PC-3 (cell line): ENCODE measurements around the gene TRIM47. TPM values are rescaled to one million over a fixed set of nuclear protein-coding genes. Genes with fewer than 3 reads are reported as not detected.

ENCODE experiments used
- ATAC-seq: fragments of 200-7000 bp; cut with Tn5 transposase; 2 replicates; pipeline ENCODE4 v1.9.1; 2020; ENCODE audit warnings: mild to moderate bottlenecking, moderate library complexity
- BruUV-seq: library from RNA; stranded (reverse); fragments of 400-500 nt; replicated peaks from 2 replicates; lab custom pipeline; 2021; lab: Mats Ljungman, UMichigan
- CTCF ChIA-PET: fragments of 300-600 bp; sonication (Branson Sonifier 250); formaldehyde crosslinking; loops from one replicate; lab custom pipeline; 2022; ENCODE audit warnings: antibody characterized with exemption; lab: Charles Lee
- POLR2A ChIA-PET: fragments of 300-600 bp; sonication (Branson Sonifier 250); formaldehyde crosslinking; loops from one replicate; lab custom pipeline; 2022; ENCODE audit warnings: antibody characterized with exemption; ENCODE audit not compliant: unreplicated experiment; lab: Charles Lee
- DNase-seq: peaks from one replicate; pipeline ENCODE4 v3.0.0-alpha.2; 2015
- H2AFZ ChIP-seq: fragments of 300-600 bp; sonication (generic); 2 replicates; pipeline ENCODE4 v1.6.0; 2016; ENCODE audit warnings: antibody characterized with exemption, low read length
- H3F3A ChIP-seq: fragments of 300-600 bp; sonication (generic); one replicate; pipeline ENCODE4 v1.6.0; 2017; ENCODE audit warnings: antibody characterized with exemption, low read length, control low read depth, mild to moderate bottlenecking; ENCODE audit not compliant: unreplicated experiment
- H3K27ac ChIP-seq: fragments of 300-600 bp; sonication (generic); 2 replicates; pipeline ENCODE4 v1.5.1; 2016; ENCODE audit warnings: mild to moderate bottlenecking, low read length
- H3K27me3 ChIP-seq: fragments of 300-600 bp; sonication (generic); 2 replicates; pipeline ENCODE4 v1.6.1; 2016; ENCODE audit warnings: low read length, mixed read lengths
- H3K36me3 ChIP-seq: fragments of 300-600 bp; sonication (generic); 2 replicates; pipeline ENCODE4 v1.6.1; 2016; ENCODE audit warnings: low read depth, mixed run types, low read length, mixed read lengths
- H3K4me1 ChIP-seq: fragments of 300-600 bp; sonication (generic); 2 replicates; pipeline ENCODE4 v1.5.1; 2016; ENCODE audit warnings: low read length; ENCODE audit not compliant: insufficient read depth
- H3K4me2 ChIP-seq: fragments of 300-600 bp; sonication (generic); 2 replicates; pipeline ENCODE4 v1.6.0; 2016; ENCODE audit warnings: low read length
- H3K4me3 ChIP-seq: fragments of 300-600 bp; sonication (generic); 2 replicates; pipeline ENCODE4 v1.5.1; 2016; ENCODE audit warnings: mild to moderate bottlenecking, low read length, mixed read lengths
- H3K79me2 ChIP-seq: fragments of 300-600 bp; sonication (generic); 2 replicates; pipeline ENCODE4 v1.6.1; 2017; ENCODE audit warnings: low read length, mixed read lengths
- H3K9ac ChIP-seq: fragments of 300-600 bp; sonication (generic); 2 replicates; pipeline ENCODE4 v1.6.0; 2016; ENCODE audit warnings: mild to moderate bottlenecking, low read length
- H3K9me2 ChIP-seq: fragments of 300-600 bp; sonication (generic); replicated peaks from 2 replicates; pipeline ENCODE4 v1.6.1; 2016; ENCODE audit warnings: mixed run types, low read length, mixed read lengths
- H3K9me3 ChIP-seq: fragments of 300-600 bp; sonication (generic); 2 replicates; pipeline ENCODE4 v1.6.1; 2016; ENCODE audit warnings: low read length, mixed read lengths
- H4K20me1 ChIP-seq: fragments of 300-600 bp; sonication (generic); 2 replicates; pipeline ENCODE4 v1.6.1; 2016; ENCODE audit warnings: low read length, mixed read lengths
- EZH2 ChIP-seq: fragments of 300-600 bp; sonication (generic); IDR thresholded peaks from one replicate; pipeline ENCODE4 v1.6.1; 2017; ENCODE audit warnings: antibody characterized with exemption, mild to moderate bottlenecking, low read length; ENCODE audit not compliant: unreplicated experiment
- EZH2phosphoT487 ChIP-seq: fragments of 300-600 bp; sonication (generic); IDR thresholded peaks from 2 replicates; pipeline ENCODE4 v1.6.1; 2018; ENCODE audit warnings: mild to moderate bottlenecking, antibody characterized with exemption, low read length, borderline replicate concordance
- intact Hi-C: fragments of 100-400 bp; cut with micrococcal nuclease; formaldehyde crosslinking; loops from 2 replicates; pipeline ENCODE4 v1.9.0; 2023
- total RNA-seq: library from RNA; depleted of rRNA; stranded (reverse); fragments of >200 nt; gene quantifications from 2 replicates; pipeline ENCODE4 v1.2.3, GENCODE V29; 2014
- TF ChIP-seq, protein P1 (sequence below): fragments of 300-600 bp; sonication (generic); conservative IDR thresholded peaks from 2 replicates; pipeline ENCODE4 v1.5.1; 2017; ENCODE audit warnings: antibody characterized with exemption, low read depth, mild to moderate bottlenecking, low read length

The TRIM47 gene
- total RNA-seq, 1 experiment from 2014 or later: 73.7 TPM

DNA sequence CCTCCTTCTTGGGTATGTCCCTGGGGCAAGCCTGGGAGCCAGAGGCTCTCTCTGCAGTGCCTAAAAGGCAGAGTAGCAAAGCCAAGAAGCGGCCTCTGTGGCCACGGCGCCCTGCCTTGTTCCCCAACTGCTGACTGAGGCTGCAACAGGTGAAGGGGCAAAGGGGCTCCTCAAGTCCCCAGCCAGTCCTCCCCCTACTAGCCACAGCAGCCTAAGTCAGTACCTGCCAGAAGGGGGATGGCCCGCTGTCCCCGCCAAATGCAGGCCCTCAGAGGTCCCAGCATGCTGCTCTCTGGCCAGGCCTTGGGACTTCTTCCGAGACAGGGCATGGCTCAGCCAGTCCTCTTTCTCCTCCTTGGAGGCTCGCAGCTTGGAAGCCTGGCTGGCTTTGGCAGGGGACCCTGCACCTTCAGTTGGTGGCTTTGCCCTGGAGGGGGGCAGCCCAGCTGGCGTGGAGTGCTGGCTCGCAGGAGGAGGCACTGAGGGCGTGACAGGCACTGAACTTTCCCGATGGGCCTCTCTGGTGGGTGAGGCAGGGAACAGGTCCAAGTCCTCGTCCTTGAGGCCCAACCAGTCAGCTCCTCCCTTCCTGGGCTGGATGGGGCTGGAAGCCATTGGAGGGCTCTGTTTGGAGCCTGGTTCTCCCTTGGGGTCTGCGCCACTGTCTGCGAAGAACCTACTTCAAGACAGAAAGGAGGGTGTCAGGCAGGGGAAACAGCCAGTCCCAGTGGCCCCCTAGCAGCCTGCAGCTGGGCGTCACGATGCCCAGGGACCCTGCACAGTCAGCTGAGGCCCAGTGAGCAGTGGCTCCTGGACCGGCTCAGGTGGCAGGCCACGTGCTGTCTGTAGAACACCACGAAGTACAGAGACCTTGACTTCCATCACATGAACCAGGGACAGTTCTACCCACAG is 44.8 kb upstream of the TRIM47 start:
- BruUV-seq: no TSS peak
- no peaks in the 10 kb centered on the region for H3K9me3 ChIP-seq
- intact Hi-C loops: no loop called here
- no peaks in the 10 kb centered on the region for H3F3A ChIP-seq
- no peaks in the 10 kb centered on the region for H3K79me2 ChIP-seq
- no peak overlapping the region for H3K4me3 ChIP-seq
- ATAC-seq (no peak), DNase-seq (no peak)
- no peaks in the 10 kb centered on the region for H4K20me1 ChIP-seq
- ChIA-PET CTCF (no interaction called here), POLR2A (no interaction called here)
- no peaks in the 10 kb centered on the region; the same call in 1 of the 2 replicates for H3K36me3 ChIP-seq
- H2AFZ ChIP-seq: no peak overlapping the region
- no peak for TF ChIP-seq EZH2phosphoT487
- TF ChIP-seq EZH2: no peak
- TF ChIP-seq, protein P1, sequence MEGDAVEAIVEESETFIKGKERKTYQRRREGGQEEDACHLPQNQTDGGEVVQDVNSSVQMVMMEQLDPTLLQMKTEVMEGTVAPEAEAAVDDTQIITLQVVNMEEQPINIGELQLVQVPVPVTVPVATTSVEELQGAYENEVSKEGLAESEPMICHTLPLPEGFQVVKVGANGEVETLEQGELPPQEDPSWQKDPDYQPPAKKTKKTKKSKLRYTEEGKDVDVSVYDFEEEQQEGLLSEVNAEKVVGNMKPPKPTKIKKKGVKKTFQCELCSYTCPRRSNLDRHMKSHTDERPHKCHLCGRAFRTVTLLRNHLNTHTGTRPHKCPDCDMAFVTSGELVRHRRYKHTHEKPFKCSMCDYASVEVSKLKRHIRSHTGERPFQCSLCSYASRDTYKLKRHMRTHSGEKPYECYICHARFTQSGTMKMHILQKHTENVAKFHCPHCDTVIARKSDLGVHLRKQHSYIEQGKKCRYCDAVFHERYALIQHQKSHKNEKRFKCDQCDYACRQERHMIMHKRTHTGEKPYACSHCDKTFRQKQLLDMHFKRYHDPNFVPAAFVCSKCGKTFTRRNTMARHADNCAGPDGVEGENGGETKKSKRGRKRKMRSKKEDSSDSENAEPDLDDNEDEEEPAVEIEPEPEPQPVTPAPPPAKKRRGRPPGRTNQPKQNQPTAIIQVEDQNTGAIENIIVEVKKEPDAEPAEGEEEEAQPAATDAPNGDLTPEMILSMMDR: no peak
- no peaks in the 10 kb centered on the region for H3K4me1 ChIP-seq
- H3K4me2 ChIP-seq: no peak overlapping the region
- no peaks in the 10 kb centered on the region for H3K27me3 ChIP-seq
- H3K9me2 ChIP-seq: no peaks in the 10 kb centered on the region
- no peak overlapping the region for H3K9ac ChIP-seq
- H3K27ac ChIP-seq: no peak overlapping the region

DNA sequence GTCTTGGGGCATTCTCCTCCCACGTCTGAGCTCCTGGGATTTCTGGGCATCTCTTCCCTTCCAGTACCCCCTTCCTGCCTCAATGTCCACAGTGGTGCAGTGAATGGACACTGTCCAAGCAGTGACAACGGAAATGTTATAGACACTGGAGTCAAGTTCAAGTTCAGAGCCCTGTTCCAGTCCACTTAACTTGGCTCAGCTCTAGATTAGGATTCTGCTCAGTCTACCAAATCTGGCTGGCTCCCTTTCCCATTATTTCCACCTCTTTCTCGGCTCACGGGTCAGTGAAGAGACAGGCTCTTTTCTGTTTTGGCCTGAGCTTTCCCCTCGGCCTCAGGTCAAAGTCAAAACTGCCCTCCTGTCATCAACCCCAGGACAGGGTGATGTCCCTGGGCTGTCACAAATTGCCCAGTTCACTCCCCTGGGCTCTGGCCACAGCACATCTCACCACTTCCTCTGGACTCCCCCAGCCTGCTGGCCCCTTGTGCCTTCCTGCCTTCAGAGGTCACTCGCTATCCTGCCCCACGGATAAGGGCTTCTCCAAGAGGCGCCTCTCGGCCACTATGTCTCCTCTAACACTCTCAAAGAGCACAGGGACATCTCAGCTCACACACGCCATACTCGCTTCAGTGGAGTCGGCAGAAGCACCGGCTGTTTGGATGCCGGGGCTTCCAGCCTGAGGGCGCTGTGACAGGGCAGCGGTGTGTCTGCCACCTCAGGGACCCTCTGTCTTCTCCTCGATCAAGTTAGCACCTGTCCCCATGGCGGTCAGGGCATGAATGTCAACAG is 44.0 kb upstream of the TRIM47 start:
- H3K9me3 ChIP-seq: no peaks in the 10 kb centered on the region
- no peak overlapping the region for H3K27ac ChIP-seq
- intact Hi-C loops: no loop called here
- no peaks in the 10 kb centered on the region for H4K20me1 ChIP-seq
- ATAC-seq: no peak
- POLR2A ChIA-PET: no interaction called here
- H3K4me3 ChIP-seq: no peak overlapping the region
- H3K9ac ChIP-seq: no peak overlapping the region
- no peaks in the 10 kb centered on the region; the same call in 1 of the 2 replicates for H3K36me3 ChIP-seq
- CTCF ChIA-PET: no interaction called here
- no peak overlapping the region for H3K4me2 ChIP-seq
- H2AFZ ChIP-seq: no peak overlapping the region
- H3K27me3 ChIP-seq: no peaks in the 10 kb centered on the region
- DNase-seq: no peak
- H3K79me2 ChIP-seq: no peaks in the 10 kb centered on the region
- H3K4me1 ChIP-seq: no peaks in the 10 kb centered on the region
- BruUV-seq: no TSS peak
- no peaks in the 10 kb centered on the region for H3K9me2 ChIP-seq
- H3F3A ChIP-seq: no peaks in the 10 kb centered on the region
- TF ChIP-seq, protein P1: no peak
- TF ChIP-seq EZH2 (no peak), EZH2phosphoT487 (no peak)
